Stimulated activated naive CD8-positive, alpha-beta T cell treated with anti-CD3 and anti-CD28 coated beads, Interleukin-15, amount 100 ng/mL, for 72 hours (primary cell): Measurements from ENCODE around the gene CCDC154.

Experiments used
- ATAC-seq: fragments of 150-1000 bp; cut with Tn5 transposase; 2 replicates; pipeline ENCODE4 v1.10.0; 2021; ENCODE audit warnings: mild to moderate bottlenecking, moderate library complexity
- DNase-seq, 2 donors: peaks; one replicate each; pipeline ENCODE4 v3.0.0; 2021 to 2022
- H3K27ac Mint-ChIP-seq, 2 donors: one replicate each; pipeline ENCODE4 v1.8.0; 2022; ENCODE audit warnings: mild to moderate bottlenecking in 2 of 2, mixed read lengths in 2 of 2, moderate library complexity in 2 of 2
- H3K27me3 Mint-ChIP-seq: one replicate; pipeline ENCODE4 v1.8.0; 2022; ENCODE audit warnings: mixed read lengths
- H3K4me1 Mint-ChIP-seq: one replicate; pipeline ENCODE4 v1.8.0; 2022; ENCODE audit warnings: mild to moderate bottlenecking, mixed read lengths
- H3K4me3 Mint-ChIP-seq, 2 donors: one replicate each; pipeline ENCODE4 v1.8.0; 2022; ENCODE audit warnings: mild to moderate bottlenecking in 2 of 2, mixed read lengths in 2 of 2, moderate library complexity in 1 of 2
- H3K9me3 Mint-ChIP-seq, 2 donors: one replicate each; pipeline ENCODE4 v1.8.0; 2022; ENCODE audit warnings: mixed read lengths in 2 of 2

CCDC154 gene, protein sequence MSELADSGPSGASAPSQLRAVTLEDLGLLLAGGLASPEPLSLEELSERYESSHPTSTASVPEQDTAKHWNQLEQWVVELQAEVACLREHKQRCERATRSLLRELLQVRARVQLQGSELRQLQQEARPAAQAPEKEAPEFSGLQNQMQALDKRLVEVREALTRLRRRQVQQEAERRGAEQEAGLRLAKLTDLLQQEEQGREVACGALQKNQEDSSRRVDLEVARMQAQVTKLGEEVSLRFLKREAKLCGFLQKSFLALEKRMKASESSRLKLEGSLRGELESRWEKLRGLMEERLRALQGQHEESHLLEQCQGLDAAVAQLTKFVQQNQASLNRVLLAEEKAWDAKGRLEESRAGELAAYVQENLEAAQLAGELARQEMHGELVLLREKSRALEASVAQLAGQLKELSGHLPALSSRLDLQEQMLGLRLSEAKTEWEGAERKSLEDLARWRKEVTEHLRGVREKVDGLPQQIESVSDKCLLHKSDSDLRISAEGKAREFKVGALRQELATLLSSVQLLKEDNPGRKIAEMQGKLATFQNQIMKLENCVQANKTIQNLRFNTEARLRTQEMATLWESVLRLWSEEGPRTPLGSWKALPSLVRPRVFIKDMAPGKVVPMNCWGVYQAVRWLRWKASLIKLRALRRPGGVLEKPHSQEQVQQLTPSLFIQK

GRCh38 chr16:1443980-1444729, at the start of gene CCDC154:
Gene CCDC154 (minus strand): TSS chr16:1444556. CDS start chr16:1444322, 234 bp downstream.
- DNase-seq, result no peak
- no peaks in the 10 kb centered on the region for H3K9me3 Mint-ChIP-seq
- H3K27ac Mint-ChIP-seq, result no peak within 1 kb of the TSS
- H3K4me1 Mint-ChIP-seq, result no peaks in the 10 kb centered on the region
- H3K27me3 Mint-ChIP-seq, result no peaks in the 10 kb centered on the region
- no peak within 1 kb of the TSS for H3K4me3 Mint-ChIP-seq
- no peak for ATAC-seq

- peaks cover 41% of the 10 kb centered on the region for H3K4me1 Mint-ChIP-seq
- H3K27me3 Mint-ChIP-seq, result no peaks in the 10 kb centered on the region
- peak overlapping the region; percentile 94 to 99 for H3K27ac Mint-ChIP-seq
- peak; percentile 29 for ATAC-seq
- no peak for DNase-seq
- no peaks in the 10 kb centered on the region for H3K9me3 Mint-ChIP-seq
- peak overlapping the region; percentile 96 to 97 for H3K4me3 Mint-ChIP-seq
Measured at GRCh38 chr16:1493746-1494094, 49.4 kb upstream of the CCDC154 start.

GRCh38 chr16:1492923-1493745, 48.8 kb upstream of the CCDC154 start, which contains the start of gene TELO2:
Gene TELO2 (plus strand): TSS chr16:1493360. CDS start chr16:1494282, 922 bp downstream.
- peak; percentile 89 for ATAC-seq
- H3K27ac Mint-ChIP-seq, result peak within 1 kb of the TSS; percentile 99
- peak within 1 kb of the TSS; percentile 96 to 97 for H3K4me3 Mint-ChIP-seq

GRCh38 chr16:1492082-1492922, 47.9 kb upstream of the CCDC154 start:
- H3K9me3 Mint-ChIP-seq, result no peaks in the 10 kb centered on the region
- peaks cover 35% of the 10 kb centered on the region for H3K4me1 Mint-ChIP-seq
- peak overlapping the region; percentile 99 for H3K27ac Mint-ChIP-seq
- no peak for DNase-seq
- H3K27me3 Mint-ChIP-seq, result no peaks in the 10 kb centered on the region
- ATAC-seq, result no peak
- peak overlapping the region; percentile 96 to 97 for H3K4me3 Mint-ChIP-seq

More at GRCh38 chr16:1492923-1493745, 48.8 kb upstream of the CCDC154 start, which contains the start of gene TELO2:
- Mint-ChIP-seq H3K27me3 (no peaks in the 10 kb centered on the region), H3K9me3 (no peaks in the 10 kb centered on the region), H3K4me1 (peaks cover 41% of the 10 kb centered on the region)
- DNase-seq, result peak; percentile 85 to 87

- Mint-ChIP-seq H3K9me3 (no peaks in the 10 kb centered on the region), H3K27ac (no peak overlapping the region), H3K4me1 (peaks cover 35% of the 10 kb centered on the region), H3K4me3 (no peak overlapping the region), H3K27me3 (no peaks in the 10 kb centered on the region)
- no peak for DNase-seq
- ATAC-seq, result no peak
Measured at GRCh38 chr16:1491327-1491726, 47.0 kb upstream of the CCDC154 start.

DNA sequence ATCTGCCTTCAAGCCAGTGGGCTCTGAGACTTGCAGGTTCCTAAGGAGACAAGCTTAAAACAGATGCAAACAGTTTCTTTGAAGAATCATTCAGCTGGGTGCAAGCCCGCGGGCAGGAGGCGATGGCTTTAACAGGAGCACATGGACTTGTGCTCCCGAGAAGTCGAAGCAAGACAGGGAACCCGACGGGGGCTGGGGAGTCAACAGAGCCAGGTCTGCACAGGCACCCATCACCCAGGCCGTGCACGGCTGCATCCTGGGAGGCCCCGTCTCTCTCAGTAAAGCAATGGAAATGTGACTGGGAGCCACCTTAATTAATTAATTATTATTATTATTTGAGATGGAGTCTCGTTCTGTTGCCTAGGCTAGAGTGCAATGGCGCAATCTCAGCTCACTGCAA, 44.7 kb upstream of the CCDC154 start:
- Mint-ChIP-seq H3K27me3 (no peaks in the 10 kb centered on the region), H3K27ac (no peak overlapping the region), H3K4me1 (peaks cover 15% of the 10 kb centered on the region), H3K9me3 (no peaks in the 10 kb centered on the region), H3K4me3 (no peak overlapping the region)
- ATAC-seq, result no peak
- DNase-seq, result no peak

DNA sequence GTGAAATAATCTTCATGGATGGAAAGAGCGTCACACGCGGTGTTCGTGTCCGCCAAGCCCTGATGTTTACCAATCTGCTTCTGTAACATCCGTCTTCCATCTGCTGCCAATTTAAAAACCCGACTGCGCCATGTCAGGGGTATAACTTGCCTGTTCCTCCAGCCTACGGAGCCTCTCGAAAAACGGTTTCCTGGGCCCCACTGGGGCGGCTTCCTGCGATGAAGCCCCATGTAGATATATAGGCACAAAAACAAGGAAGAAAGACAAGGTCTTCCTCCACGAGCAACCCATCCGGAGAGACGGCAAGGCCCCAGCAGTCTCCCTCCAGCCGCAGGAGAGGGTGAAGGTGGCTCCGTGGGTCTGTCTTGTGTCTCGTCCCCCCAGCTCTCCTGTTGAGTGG, 44.3 kb upstream of the CCDC154 start, which contains the start of gene PTX4:
TSS of gene PTX4 (minus strand) at position 326 of the 400 bp plus-strand sequence. CDS start at position 291, 35 bp downstream.
- no peak for DNase-seq
- Mint-ChIP-seq H3K27ac (no peak within 1 kb of the TSS), H3K9me3 (no peaks in the 10 kb centered on the region), H3K4me3 (no peak within 1 kb of the TSS), H3K27me3 (no peaks in the 10 kb centered on the region), H3K4me1 (peaks cover 11% of the 10 kb centered on the region)
- ATAC-seq, result no peak

- no peak for DNase-seq
- Mint-ChIP-seq H3K4me3 (no peak overlapping the region), H3K9me3 (no peaks in the 10 kb centered on the region), H3K27ac (no peak overlapping the region), H3K4me1 (peaks cover 10% of the 10 kb centered on the region), H3K27me3 (no peaks in the 10 kb centered on the region)
- no peak for ATAC-seq
Measured at GRCh38 chr16:1488054-1488601, 43.8 kb upstream of the CCDC154 start.

DNA sequence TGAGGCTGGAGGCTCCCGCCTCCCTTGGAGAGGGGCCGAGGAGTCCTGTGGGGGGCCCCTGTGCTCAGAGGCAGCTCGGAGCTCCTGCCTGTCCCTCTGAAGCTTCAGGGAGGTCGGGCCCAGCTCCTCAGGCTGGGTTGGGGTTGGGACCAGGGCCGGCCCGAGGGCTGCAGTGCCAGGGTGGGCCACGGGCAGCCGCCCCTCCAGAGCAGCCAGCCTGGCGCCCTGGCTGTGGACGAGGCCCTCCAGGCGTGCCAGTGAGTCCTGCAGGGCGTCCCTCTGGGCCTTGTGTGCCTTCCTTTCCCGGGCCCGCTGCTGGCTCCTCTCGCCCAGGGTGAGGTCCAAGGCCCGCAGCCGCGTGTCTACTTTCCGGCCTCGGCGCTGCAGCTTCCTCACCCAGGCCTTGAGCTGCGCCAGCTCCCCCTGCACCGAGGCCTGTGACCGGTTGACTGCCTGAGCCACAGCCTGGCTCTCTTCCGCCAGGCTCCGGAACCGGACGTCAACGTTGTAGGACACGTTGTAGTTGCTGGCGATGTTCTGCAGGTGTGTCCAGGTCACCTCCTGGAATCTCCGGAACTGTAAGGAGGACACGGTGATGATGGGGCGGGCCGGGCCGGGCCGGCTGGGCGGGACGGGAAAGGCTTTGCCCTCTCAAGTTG, 43.2 kb upstream of the CCDC154 start:
- H3K4me1 Mint-ChIP-seq, result peaks cover 6% of the 10 kb centered on the region
- no peak for ATAC-seq
- H3K9me3 Mint-ChIP-seq, result no peaks in the 10 kb centered on the region
- H3K4me3 Mint-ChIP-seq, result no peak overlapping the region
- DNase-seq, result no peak
- H3K27ac Mint-ChIP-seq, result no peak overlapping the region
- H3K27me3 Mint-ChIP-seq, result no peaks in the 10 kb centered on the region

GRCh38 chr16:1486551-1487390, 42.4 kb upstream of the CCDC154 start:
- Mint-ChIP-seq H3K4me3 (no peak overlapping the region), H3K27ac (peak overlapping the region in 1 of 2 donors; percentile 76), H3K27me3 (no peaks in the 10 kb centered on the region), H3K4me1 (no peaks in the 10 kb centered on the region), H3K9me3 (no peaks in the 10 kb centered on the region)
- no peak for ATAC-seq
- no peak for DNase-seq

GRCh38 chr16:1485847-1486496, 41.6 kb upstream of the CCDC154 start:
- Mint-ChIP-seq H3K27me3 (peaks cover 6% of the 10 kb centered on the region), H3K27ac (no peak overlapping the region), H3K9me3 (no peaks in the 10 kb centered on the region), H3K4me1 (no peaks in the 10 kb centered on the region), H3K4me3 (no peak overlapping the region)
- ATAC-seq (no peak), DNase-seq (no peak)

DNA sequence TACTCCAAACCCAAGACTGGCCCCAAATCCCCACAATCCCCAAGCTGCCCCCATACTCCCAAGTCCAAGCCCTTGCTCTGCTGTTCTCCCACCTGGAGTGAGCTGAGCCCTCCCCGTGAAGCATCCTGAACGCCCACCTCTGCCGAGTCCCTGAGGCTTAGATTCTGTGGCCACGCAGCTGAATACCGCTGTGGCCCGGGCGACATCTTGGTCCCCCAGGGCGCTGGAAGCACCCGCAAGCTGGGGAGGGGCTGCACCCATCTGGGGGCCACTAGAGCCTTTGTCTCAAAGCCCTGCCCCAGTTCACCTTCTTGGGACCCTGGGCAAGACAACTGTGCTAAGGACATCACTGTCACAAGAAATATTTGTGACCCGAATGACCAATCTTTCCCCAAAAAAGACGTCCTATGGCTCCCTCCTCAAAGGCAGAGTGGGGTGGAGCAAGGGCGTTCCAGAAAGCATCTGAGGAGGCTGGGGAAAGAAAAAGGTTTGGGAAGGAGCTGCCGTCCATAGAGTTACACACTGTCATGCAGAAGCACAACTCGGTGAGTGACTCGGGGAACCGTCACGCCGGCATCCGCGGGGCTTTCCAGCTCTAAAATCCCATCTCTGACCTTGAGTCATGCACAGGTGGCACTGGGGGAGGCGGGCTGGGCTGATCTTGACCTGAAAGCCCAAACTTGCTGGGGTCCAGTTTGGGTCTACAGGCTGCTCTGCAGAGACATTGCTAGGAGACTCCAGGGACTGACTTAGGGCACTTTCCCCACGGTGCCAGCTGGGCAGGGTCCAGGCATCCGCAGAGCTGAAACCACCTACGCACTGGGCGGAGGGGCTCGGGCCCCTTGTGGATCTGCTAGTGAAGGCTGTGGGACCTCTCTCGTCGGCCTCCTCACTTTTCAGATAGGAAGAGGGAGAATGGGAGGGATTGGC, 37.8 kb upstream of the CCDC154 start:
- no peak overlapping the region for H3K27ac Mint-ChIP-seq
- H3K27me3 Mint-ChIP-seq, result peaks cover 9% of the 10 kb centered on the region
- no peak for DNase-seq
- no peaks in the 10 kb centered on the region for H3K4me1 Mint-ChIP-seq
- no peaks in the 10 kb centered on the region for H3K9me3 Mint-ChIP-seq
- H3K4me3 Mint-ChIP-seq, result no peak overlapping the region
- no peak for ATAC-seq
